HG02870 (cell line): ENCODE data around the gene THEMIS2.
"Not testable (repeated sequence)": the region's sequence is repeated elsewhere in the genome, so short reads cannot be mapped to it uniquely, and the experiment has no call there.

Experiments used
- ATAC-seq: cut with Tn5 transposase; IDR thresholded peaks from one replicate; pipeline ENCODE4 v1.9.1; 2021; ENCODE audit warnings: mild to moderate bottlenecking, moderate library complexity; ENCODE audit not compliant: unreplicated experiment

THEMIS2 gene

GRCh38 chr1:27862671-27863537 is 9.4 kb upstream of the THEMIS2 start:
- ATAC-seq: no peak

DNA sequence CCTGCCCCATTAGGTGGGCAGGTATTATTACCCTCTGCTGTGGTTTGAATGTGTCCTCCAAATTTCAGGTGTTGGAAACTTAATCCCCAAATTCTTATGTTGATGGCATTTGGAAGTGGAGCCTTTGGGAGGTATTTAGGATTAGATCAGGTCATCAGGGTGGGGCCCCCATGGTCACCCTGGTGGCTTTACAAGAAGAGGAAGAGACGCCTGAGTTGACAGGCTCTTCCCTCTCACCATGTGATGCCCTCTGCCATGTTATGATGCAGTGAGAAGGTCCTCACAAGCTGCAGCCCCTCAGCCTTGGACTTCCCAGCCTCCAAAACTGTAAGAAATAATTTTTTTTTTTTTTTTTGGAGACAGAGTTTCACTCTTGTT is 8.8 kb upstream of the THEMIS2 start:
- no peak for ATAC-seq

DNA sequence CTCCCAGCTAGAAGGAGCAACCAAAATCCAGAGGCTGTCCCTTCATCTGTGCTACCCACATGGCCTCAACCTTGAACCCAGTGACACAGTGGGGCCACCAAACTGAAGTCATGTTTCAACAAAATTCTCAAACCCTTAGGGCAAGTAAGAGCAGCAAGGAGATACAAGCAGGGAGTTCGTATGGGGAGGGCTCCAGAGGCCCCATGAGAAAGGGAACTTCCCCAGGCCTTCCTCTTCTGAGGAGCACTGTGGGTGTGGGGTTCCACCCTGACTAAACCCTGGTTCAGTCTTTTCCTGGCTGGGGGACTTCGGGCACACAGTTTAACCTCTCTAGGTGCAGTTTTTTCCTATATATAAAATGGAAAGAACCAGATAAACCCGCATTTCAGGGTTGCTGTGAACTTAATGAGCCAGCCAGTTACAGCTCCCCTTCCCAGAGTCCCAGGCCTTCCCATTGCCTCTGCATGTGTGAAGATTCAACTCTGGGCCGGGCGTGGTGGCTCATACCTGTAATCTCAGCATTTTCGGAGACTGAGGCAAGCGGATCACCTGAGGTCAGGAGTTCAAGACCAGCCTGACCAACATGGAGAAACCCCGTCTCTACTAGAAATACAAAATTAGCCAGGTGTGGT is 8.0 kb upstream of the THEMIS2 start:
- no peak for ATAC-seq

DNA sequence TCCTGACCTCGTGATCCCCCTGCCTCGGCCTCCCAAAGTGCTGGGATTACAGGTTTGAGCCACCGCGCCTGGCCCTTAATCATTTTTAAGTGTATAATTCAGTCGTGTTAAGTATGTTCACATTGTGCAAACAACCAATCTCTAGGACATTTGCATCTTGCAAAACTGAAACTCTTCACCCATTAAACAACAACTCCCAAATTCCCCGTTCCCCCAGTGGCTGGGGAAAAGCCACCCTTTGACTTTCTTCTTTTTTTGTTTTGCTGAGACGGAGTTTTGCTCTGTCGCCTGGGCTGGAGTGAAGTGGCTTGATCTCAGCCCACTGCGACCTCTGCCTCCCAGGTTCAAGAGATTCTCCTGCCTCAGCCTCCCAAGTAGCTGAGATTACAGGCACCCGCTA is 6.5 kb upstream of the THEMIS2 start:
- no peak for ATAC-seq

DNA sequence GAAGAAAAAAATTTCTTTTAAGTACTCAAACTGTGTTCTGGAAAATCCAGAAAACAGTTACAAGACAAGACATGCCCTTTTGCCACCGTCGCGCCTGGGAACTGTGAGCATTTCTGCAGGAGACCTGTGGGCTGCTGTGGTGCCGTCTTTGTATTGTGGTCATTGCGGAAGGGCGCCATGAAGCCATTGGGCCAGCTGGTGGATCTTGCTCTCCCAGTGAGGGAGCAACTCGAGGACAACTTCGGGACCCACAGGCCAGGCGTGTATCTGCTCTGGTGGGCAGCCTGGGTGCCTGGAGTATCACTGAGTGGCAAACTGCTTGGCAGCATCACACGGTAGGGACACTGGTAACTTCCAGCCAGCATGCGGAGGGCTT is 3.8 kb upstream of the THEMIS2 start:
- no peak for ATAC-seq

- ATAC-seq: no peak
Measured at GRCh38 chr1:27868932-27869718, 3.2 kb upstream of the THEMIS2 start.

DNA sequence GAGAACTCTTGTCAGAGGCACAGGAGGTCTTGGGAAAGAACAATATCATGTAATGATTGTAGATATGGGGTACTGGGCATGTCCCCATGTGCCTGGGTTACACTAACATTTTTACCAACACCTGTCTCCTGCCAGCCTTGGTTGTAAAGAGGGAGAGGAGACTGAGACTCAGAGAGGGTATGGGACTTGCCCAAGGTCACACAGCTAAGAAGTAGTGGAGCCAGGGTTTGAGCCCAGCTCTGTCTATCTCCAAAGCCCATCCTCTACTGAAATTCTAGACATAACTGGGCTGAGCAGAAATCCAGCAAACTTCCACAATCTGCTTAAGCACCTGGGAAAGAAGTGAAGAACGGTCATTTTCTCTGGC is 2.6 kb upstream of the THEMIS2 start:
- ATAC-seq: no peak

GRCh38 chr1:27871076-27871475 is 1.3 kb upstream of the THEMIS2 start:
- ATAC-seq: not testable (repeated sequence)

- ATAC-seq: no peak
Measured at GRCh38 chr1:27872802-27873551, 633 bp downstream of the THEMIS2 start.

DNA sequence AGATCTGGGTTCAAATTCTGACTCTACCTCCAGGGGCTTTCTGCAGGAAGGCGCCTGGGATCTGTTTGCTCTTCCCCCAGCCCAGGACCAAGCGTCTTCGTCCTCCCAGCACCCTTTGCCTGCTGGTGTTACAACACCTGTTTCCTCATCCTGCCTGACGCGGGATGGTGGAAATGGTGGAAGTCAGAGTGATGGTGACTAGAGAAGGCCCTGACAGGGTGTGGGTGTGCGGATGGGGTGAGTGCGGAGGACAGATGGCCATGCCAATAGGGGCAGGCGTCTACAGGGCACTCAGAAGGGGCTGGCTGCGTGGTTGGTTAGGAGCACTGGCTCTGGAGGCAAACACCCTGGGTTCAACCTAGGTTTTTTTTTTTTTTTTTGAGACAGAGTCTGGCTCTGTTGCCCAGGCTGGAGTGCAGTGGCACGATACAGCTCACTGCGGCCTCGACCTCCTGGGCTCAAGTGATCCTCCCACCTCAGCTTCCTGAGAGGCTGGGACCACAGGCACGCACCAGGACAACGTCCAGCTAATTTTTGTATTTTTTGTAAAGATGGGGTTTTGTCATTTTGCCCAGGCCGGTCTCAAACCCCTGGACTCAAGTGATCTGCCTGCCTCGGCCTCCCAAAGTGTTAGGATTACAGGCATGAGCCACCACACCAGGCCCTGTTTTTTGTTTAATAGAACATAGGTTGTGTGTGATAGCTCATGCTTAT is 1.5 kb downstream of the THEMIS2 start:
- ATAC-seq: no peak

DNA sequence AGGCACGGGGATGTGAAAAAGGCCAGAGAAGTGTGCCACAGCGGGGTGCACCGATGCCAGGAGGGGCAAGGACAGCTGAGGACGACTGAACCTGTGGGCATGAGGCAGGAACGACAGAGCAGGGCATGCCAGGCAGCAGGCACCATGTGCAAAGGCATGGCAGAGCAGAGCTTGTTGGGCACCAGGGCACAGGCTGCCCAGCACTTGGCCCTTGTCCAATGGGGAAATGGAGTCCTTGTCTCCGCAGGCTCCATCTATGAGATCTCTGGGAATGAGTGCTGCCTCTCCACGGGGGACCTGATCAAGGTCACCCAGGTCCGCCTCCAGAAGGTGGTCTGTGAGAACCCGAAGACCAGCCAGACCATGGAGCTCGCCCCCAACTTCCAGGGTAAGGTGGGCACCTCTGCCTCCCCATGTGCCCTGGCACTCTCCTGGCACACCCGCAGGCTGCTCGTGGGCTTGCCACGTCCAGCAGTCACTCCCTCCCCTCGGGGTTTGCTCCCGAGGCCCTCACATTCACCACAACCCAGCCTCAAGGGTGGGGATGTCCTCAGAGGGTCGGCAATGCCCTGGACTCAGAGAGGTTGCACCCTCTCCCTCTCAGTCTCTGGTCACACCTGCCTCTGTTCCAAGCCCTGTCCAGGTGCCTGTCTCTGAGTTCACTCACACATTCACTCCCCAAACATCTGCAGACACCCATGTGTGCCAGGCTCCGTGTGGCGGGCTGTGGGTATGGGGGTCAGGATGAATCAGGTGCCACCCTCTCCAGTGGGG is 4.2 kb downstream of the THEMIS2 start:
- ATAC-seq: no peak

- no peak for ATAC-seq
Measured at GRCh38 chr1:27877115-27877416, 4.7 kb downstream of the THEMIS2 start.

DNA sequence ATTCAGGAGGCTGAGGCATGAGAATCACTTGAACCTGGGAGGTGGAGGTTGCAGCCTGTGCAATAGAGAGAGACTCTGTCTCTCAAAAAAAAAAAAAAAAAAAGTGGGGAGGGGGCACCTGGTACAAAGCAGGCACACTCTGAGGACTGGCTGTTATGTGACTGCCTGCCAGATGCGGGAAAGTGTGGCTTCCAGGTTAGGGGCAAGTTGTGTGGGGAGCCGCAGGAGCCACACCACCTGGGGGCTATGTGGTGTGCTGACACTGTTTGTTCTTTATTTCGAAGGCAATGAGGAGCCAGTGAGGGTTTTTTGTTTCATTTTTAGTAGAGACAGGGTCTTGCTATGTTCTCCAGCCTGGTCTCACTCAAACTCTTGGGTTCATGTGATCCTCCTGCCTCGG is 5.7 kb downstream of the THEMIS2 start:
- no peak for ATAC-seq

DNA sequence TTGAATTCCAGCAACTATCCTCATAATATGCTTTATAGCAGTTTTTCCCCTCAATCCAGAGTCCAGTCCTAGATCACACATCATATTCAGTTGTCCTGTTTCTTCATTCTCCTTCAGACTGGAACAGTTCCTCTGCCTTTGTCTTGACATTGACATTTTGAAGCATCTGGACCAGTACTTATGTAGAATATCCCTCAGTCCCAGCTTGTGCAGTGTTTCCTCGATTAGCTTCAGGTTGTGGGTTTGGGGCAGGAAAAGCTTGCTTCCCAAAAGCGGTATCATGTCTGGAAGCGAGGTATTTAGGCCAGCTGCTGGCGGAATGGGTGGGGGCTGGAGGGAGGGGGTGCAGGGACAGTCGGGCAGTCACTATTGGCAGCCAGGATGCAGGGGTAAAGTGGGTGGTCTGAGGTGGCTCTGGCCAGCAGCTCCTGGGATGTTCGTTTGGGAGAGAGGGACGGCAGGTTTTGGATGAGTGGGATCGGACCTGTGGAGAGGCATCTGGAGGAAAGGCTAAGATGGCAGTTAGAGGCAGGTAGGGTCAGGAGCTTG is 6.5 kb downstream of the THEMIS2 start:
- ATAC-seq: no peak

- no peak for ATAC-seq
Measured at GRCh38 chr1:27879374-27880082, 7.2 kb downstream of the THEMIS2 start.

- no peak for ATAC-seq
Measured at GRCh38 chr1:27882543-27882903, 10.2 kb downstream of the THEMIS2 start.

DNA sequence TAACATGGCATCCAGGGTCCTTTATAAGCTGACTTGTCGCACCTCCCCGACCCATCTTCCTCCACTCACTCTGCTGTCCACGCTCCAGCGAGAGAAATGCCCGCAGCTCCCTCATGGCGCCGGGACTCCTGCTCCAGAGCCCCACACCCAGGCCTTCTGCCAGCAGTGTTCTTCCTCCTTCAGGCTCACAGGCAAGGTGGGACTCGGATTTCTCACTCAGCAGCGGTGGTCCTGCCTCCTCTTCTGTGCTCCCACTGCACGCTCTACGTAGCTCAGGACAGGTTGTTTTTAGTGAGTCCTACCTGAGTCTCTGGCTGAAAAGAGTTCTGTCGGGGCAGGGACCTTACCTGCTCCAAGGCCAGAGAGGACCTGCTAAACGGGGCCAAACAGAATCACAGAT is 11.2 kb downstream of the THEMIS2 start:
- no peak for ATAC-seq

GRCh38 chr1:27884006-27884954 is 11.9 kb downstream of the THEMIS2 start:
- peak; percentile 55 for ATAC-seq
